Measurements from ENCODE around the gene SFT2D1. TPM values are rescaled to one million over a fixed set of nuclear protein-coding genes. Genes with fewer than 3 reads are reported as not detected.
A peak's percentile ranks its signal among the peaks of the same experiment; 100 is the strongest.

The SFT2D1 gene
- total RNA-seq, 4 donors from 2014 or later: 26.4 to 31.9 (median 28.2) TPM

DNA sequence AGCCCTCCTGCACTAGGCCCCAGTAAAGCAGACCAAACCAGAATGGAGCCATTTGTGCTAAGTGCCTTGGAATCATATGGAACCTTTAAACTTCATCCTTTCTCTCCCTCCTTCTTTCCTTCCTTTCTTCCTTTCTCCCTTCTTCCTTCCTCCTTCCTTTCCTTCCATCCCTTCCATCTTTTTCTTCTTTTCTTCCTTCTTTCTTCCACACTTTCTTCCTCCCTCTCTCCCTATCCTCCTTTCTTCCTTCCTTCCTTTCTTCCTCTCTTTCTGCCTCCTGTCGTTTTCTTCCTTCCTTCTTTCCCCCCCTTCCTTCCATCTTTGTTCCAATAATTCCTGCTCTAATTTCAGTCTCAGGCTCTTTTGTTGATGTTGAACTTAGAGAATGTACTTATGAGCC is 11.2 kb upstream of the SFT2D1 start:
- H3K4me1 ChIP-seq: no peaks in the 10 kb centered on the region
- H3K9me3 ChIP-seq: no peaks in the 10 kb centered on the region
- no peak overlapping the region for H3K4me3 ChIP-seq
- TF ChIP-seq POLR2A (IDR thresholded peaks at IDR 0.05): no peak
- TF ChIP-seq CTCF (IDR thresholded peaks at IDR 0.05): no peak
- H3K36me3 ChIP-seq: no peaks in the 10 kb centered on the region
- H3K27ac ChIP-seq: no peak overlapping the region
- H3K27me3 ChIP-seq: no peaks in the 10 kb centered on the region
- DNase-seq: no peak

DNA sequence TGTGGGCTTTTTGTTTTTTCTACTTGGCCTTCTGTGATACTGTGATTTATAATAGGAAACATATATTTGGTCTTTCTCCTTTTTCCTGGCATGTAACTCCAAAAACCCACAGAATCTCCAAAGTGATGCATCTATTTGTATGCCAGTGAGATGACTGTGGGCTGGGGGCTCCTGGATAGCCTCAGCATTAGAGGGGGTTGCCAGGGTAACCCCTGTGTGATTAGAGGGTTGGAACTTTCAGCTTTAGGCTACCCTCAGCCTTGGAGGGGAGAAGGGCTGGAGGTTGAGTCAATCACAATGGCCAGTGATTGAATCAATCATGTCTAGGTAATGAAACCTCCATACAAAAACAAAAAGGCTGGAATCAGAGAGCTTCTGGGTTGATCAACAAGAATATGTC is 10.6 kb upstream of the SFT2D1 start:
- H3K4me3 ChIP-seq: no peak overlapping the region
- no peak overlapping the region for H3K27ac ChIP-seq
- no peaks in the 10 kb centered on the region for H3K9me3 ChIP-seq
- no peaks in the 10 kb centered on the region for H3K36me3 ChIP-seq
- no peaks in the 10 kb centered on the region for H3K4me1 ChIP-seq
- no peaks in the 10 kb centered on the region for H3K27me3 ChIP-seq
- no peak for DNase-seq
- no peak for TF ChIP-seq POLR2A (IDR thresholded peaks at IDR 0.05)
- no peak for TF ChIP-seq CTCF (IDR thresholded peaks at IDR 0.05)

DNA sequence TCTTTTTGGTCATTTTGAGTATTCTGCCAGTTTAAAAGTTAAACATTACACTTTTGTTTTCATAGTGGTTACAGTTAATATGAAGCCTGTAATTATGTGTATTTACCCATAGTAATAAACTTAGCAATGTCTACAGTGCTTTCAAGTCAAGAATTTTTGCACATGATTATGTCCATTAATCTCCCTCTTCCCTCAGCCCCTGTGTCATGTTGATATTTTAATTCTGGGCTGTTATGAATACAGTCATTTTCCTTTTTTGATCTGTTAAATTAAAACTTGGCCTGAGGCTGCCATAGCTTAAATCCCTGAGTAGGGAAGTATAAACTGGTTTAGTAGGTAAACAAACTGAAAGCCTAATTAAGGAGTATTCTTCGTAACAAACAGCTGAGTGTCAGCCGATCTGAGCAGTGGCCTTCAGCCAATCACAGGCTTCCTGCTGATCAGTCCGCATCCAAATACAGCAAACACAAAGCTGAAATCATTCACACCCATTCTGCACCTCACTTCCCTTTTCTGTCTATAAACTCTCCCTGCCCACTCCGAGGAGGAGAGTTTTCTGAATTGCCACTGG is 9.5 kb upstream of the SFT2D1 start:
- H3K4me3 ChIP-seq: no peak overlapping the region
- TF ChIP-seq POLR2A (IDR thresholded peaks at IDR 0.05) (no peak), CTCF (IDR thresholded peaks at IDR 0.05) (no peak)
- no peaks in the 10 kb centered on the region for H3K36me3 ChIP-seq
- no peaks in the 10 kb centered on the region for H3K9me3 ChIP-seq
- no peaks in the 10 kb centered on the region for H3K4me1 ChIP-seq
- no peaks in the 10 kb centered on the region for H3K27me3 ChIP-seq
- no peak overlapping the region for H3K27ac ChIP-seq
- peak in 1 of 3 donors; percentile 64 for DNase-seq

DNA sequence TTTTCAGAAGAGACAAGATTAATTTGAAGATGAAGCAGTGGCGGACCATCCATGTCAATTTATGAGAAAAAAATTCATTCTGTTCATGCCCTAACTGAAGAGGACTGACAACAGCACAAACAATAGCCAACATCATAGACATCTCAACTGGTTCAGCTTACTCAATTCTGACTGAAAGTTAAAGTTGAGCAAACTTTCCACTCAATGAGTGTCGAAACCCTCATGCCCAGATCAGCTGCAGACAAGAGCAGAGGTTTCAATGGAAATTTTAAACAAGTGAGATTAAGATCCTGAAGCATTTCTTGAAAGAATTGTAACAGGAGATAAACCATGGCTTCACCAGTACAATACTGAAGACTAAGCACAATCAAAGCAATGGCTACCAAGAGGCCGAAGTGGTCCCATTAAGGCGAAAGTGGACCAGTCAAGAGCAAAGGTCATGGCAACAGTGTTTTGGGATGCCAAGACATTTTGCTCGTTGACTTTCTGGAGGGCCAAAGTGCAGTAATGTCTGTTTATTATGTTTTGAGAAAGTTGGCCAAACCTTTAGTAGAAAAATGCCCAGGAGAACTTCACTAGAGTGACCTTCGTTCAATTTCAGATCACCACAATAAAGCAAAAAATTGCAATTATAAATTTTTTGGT is 6.1 kb upstream of the SFT2D1 start:
- no peaks in the 10 kb centered on the region for H3K27me3 ChIP-seq
- no peak overlapping the region for H3K4me3 ChIP-seq
- no peak overlapping the region for H3K27ac ChIP-seq
- H3K9me3 ChIP-seq: no peaks in the 10 kb centered on the region
- DNase-seq: no peak
- peaks cover 0 to 1% (median 0%) of the 10 kb centered on the region in 4 donors for H3K4me1 ChIP-seq
- H3K36me3 ChIP-seq: no peaks in the 10 kb centered on the region
- no peak for TF ChIP-seq POLR2A (IDR thresholded peaks at IDR 0.05)
- no peak for TF ChIP-seq CTCF (IDR thresholded peaks at IDR 0.05)

DNA sequence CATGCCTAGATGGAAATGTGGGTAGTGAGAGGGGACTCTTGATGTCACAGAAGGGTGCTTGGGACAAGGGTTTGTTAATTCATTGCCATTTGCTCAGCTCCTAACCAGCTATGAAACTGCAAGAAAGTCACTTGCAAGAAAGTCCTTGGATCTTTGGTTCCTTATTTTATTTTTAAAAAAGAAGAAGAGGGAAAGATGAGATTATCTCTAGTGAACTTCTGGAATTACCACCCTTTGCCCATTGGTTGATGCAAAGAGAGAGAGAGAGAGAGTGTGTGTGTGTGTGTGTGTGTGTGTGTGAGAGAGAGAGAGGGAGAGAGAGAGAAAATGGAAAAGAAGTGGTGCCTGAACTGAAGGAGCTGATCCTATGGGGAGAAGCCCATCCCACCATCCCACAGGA is 4.6 kb upstream of the SFT2D1 start:
- no peak for DNase-seq
- Histone ChIP-seq H3K27me3 (no peaks in the 10 kb centered on the region), H3K27ac (no peak overlapping the region), H3K4me1 (peaks cover 0 to 5% (median 0%) of the 10 kb centered on the region in 4 donors), H3K36me3 (no peaks in the 10 kb centered on the region), H3K9me3 (no peaks in the 10 kb centered on the region), H3K4me3 (no peak overlapping the region)
- TF ChIP-seq POLR2A (IDR thresholded peaks at IDR 0.05): no peak
- TF ChIP-seq CTCF (IDR thresholded peaks at IDR 0.05): no peak

Data from Peyer's patch (tissue), 4 donors.